ENCODE measurements around the gene PHYHD1. TPM values are rescaled to one million over a fixed set of nuclear protein-coding genes. Genes with fewer than 3 reads are reported as not detected.

Gene PHYHD1
- total RNA-seq: 10 to 100 TPM; 15.2 to 18.0 TPM
- 6.4 TPM for polyA plus RNA-seq (2013, experiment 1 of 2)
- polyA plus RNA-seq (2013, experiment 2 of 2): 4.7 TPM
- long read RNA-seq, experiment 1, partial matches to known transcripts: 5 of 14 reads
- long read RNA-seq, experiment 1, other reads (novel, unspliced or antisense): 9 of 14 reads
- long read RNA-seq, experiment 2, partial matches to known transcripts: 4 of 5 reads
- long read RNA-seq, experiment 2, other reads (novel, unspliced or antisense): 0 of 5 reads
- long read RNA-seq, experiment 3, partial matches to known transcripts: 10 of 16 reads
- long read RNA-seq, experiment 3, other reads (novel, unspliced or antisense): 4 of 16 reads
- long read RNA-seq, experiment 4, partial matches to known transcripts: 16 of 27 reads
- long read RNA-seq, experiment 4, other reads (novel, unspliced or antisense): 10 of 27 reads

GRCh38 chr9:128920381-128921058 lies at the start of gene PHYHD1:
PHYHD1 (plus strand) TSS chr9:128920982; CDS start chr9:128922324, 1,342 bp downstream.
- Histone ChIP-seq H3K9ac (ENCODE audit: extremely low read depth, low read length, poor library complexity, severe bottlenecking) (peak within 1 kb of the TSS; percentile 63), H3K27ac (ENCODE audit: low read depth, low read length) (peak within 1 kb of the TSS; percentile 49), H3K36me3 (ENCODE audit: control insufficient read depth, insufficient read depth, low read length) (peaks cover 28% of the 10 kb centered on the region), H3K27me3 (ENCODE audit: control insufficient read depth, insufficient read depth, low read length, poor library complexity, severe bottlenecking) (no peaks in the 10 kb centered on the region), H3K9me3 (ENCODE audit: control insufficient read depth, low read length) (no peaks in the 10 kb centered on the region), H3K4me3 (ENCODE audit: low read length) (peak within 1 kb of the TSS; percentile 76), H3K4me1 (ENCODE audit: control insufficient read depth, insufficient read depth, low read length) (no peaks in the 10 kb centered on the region)
- Mint-ChIP-seq H3K27me3 (ENCODE audit: insufficient read depth) (no peaks in the 10 kb centered on the region), H3K27ac (peak within 1 kb of the TSS; percentile 97), H3K4me1 (peaks cover 10% of the 10 kb centered on the region), H3K36me3 (ENCODE audit: low read depth) (peaks cover 25% of the 10 kb centered on the region), H3K4me3 (peak within 1 kb of the TSS; percentile 73), H3K9me3 (no peaks in the 10 kb centered on the region)
- WGBS, 2 experiments (ENCODE audit: insufficient coverage in 1 of 2, insufficient read length in 1 of 2): 89 to 90% methylated on average over 10 to 13 of the region's 13 CpGs
- DNase-seq: peak; percentile 53
- no peak for TF ChIP-seq CTCF (conservative IDR thresholded peaks at IDR 0.05)

- no peaks in the 10 kb centered on the region for H3K9me3 ChIP-seq (ENCODE audit: control insufficient read depth, low read length)
- no peak overlapping the region for H3K27ac ChIP-seq (ENCODE audit: low read depth, low read length)
- no peaks in the 10 kb centered on the region for H3K27me3 ChIP-seq (ENCODE audit: control insufficient read depth, insufficient read depth, low read length, poor library complexity, severe bottlenecking)
- H3K4me1 Mint-ChIP-seq: peaks cover 18% of the 10 kb centered on the region
- H3K27me3 Mint-ChIP-seq (ENCODE audit: insufficient read depth): no peaks in the 10 kb centered on the region
- H3K9me3 Mint-ChIP-seq: no peaks in the 10 kb centered on the region
- no peak overlapping the region for H3K4me3 Mint-ChIP-seq
- no peaks in the 10 kb centered on the region for H3K36me3 ChIP-seq (ENCODE audit: control insufficient read depth, insufficient read depth, low read length)
- TF ChIP-seq CTCF (conservative IDR thresholded peaks at IDR 0.05): no peak
- DNase-seq: no peak
- no peak overlapping the region for H3K9ac ChIP-seq (ENCODE audit: extremely low read depth, low read length, poor library complexity, severe bottlenecking)
- no peak overlapping the region for H3K4me3 ChIP-seq (ENCODE audit: low read length)
- H3K36me3 Mint-ChIP-seq (ENCODE audit: low read depth): peaks cover 3% of the 10 kb centered on the region
- 92 to 94% methylated on average over 4 to 5 of the region's 5 CpGs for WGBS, 2 experiments (ENCODE audit: insufficient coverage in 1 of 2, insufficient read length in 1 of 2)
- peaks cover 4% of the 10 kb centered on the region for H3K4me1 ChIP-seq (ENCODE audit: control insufficient read depth, insufficient read depth, low read length)
- H3K27ac Mint-ChIP-seq: no peak overlapping the region
Measured at GRCh38 chr9:128877852-128878251, 42.9 kb upstream of the PHYHD1 start.

GRCh38 chr9:128881884-128882676 lies 38.7 kb upstream of the PHYHD1 start, which contains the start of the genes KYAT1 and LRRC8A:
KYAT1 (minus strand) TSS chr9:128881950; CDS start chr9:128845405, 36,545 bp downstream.
LRRC8A (plus strand) TSS chr9:128882133; CDS start chr9:128907165, 25,032 bp downstream.
- peak within 1 kb of the TSS; percentile 95 for H3K27ac Mint-ChIP-seq
- TF ChIP-seq CTCF (conservative IDR thresholded peaks at IDR 0.05): peak; percentile 15
- peaks cover 41% of the 10 kb centered on the region for H3K4me1 Mint-ChIP-seq
- no peaks in the 10 kb centered on the region for H3K27me3 Mint-ChIP-seq (ENCODE audit: insufficient read depth)
- 0% methylated on average over 16 to 70 of the region's 70 CpGs for WGBS, 2 experiments (ENCODE audit: insufficient coverage in 1 of 2, insufficient read length in 1 of 2)
- peak within 1 kb of the TSS; percentile 95 for H3K4me3 Mint-ChIP-seq
- DNase-seq: peak; percentile 99
- Histone ChIP-seq H3K4me3 (ENCODE audit: low read length) (peak within 1 kb of the TSS; percentile 100), H3K36me3 (ENCODE audit: control insufficient read depth, insufficient read depth, low read length) (peaks cover 24% of the 10 kb centered on the region), H3K9me3 (ENCODE audit: control insufficient read depth, low read length) (no peaks in the 10 kb centered on the region), H3K4me1 (ENCODE audit: control insufficient read depth, insufficient read depth, low read length) (peaks cover 4% of the 10 kb centered on the region), H3K27me3 (ENCODE audit: control insufficient read depth, insufficient read depth, low read length, poor library complexity, severe bottlenecking) (no peaks in the 10 kb centered on the region), H3K9ac (ENCODE audit: extremely low read depth, low read length, poor library complexity, severe bottlenecking) (peak within 1 kb of the TSS; percentile 85), H3K27ac (ENCODE audit: low read depth, low read length) (peak within 1 kb of the TSS; percentile 94)
- no peaks in the 10 kb centered on the region for H3K9me3 Mint-ChIP-seq
- H3K36me3 Mint-ChIP-seq (ENCODE audit: low read depth): peaks cover 19% of the 10 kb centered on the region

All from endodermal cell (in vitro differentiated cells).